Neural cell (in vitro differentiated cells): Measurements from ENCODE around the gene TMEM272.

Experiments
- POLR2AphosphoS5 ChIP-seq: IDR thresholded peaks from 2 replicates; pipeline ENCODE4 v1.6.1; 2012
- RAD21 ChIP-seq: fragments of 450-650 bp; conservative IDR thresholded peaks from 2 replicates; pipeline ENCODE4 v1.6.1; 2014; ENCODE audit warnings: antibody characterized with exemption, mild to moderate bottlenecking, moderate library complexity
- SMC3 ChIP-seq: fragments of 450-650 bp; conservative IDR thresholded peaks from 2 replicates; pipeline ENCODE4 v1.6.1; 2014; ENCODE audit warnings: antibody characterized with exemption, mild to moderate bottlenecking, moderate library complexity; ENCODE audit not compliant: poor library complexity
- TAF1 ChIP-seq: IDR thresholded peaks from 2 replicates; pipeline ENCODE4 v1.6.1; 2012; ENCODE audit warnings: low read depth
- TF ChIP-seq, protein P1 (sequence below): fragments of 450-650 bp; IDR thresholded peaks from 2 replicates; pipeline ENCODE4 v1.5.1; 2014; ENCODE audit warnings: antibody characterized with exemption, mild to moderate bottlenecking, moderate library complexity; ENCODE audit not compliant: poor library complexity, severe bottlenecking
- TF ChIP-seq, protein P2 (sequence below): IDR thresholded peaks from 2 replicates; pipeline ENCODE4 v1.6.1; 2012; ENCODE audit warnings: borderline replicate concordance

DNA sequence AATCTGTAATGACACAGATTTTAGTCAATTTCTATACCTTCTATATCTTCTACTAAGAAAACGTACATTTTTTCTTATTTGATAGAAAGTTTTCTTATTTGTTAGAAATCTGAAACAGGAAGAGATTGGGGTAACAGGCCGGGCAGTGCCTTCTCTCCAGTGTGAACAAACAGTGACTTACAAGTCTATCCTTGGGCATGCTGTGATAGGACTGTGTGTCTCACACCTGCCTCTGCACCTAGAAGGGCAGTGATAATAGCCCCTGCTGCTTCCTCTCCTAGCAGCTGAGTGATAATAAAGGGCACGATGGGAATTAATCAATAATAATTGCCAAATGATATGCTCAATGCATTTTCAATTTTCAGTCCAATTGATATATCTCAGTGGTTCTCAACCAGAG is 1.4 kb downstream of the TMEM272 start:
- TF ChIP-seq POLR2AphosphoS5 (no peak), RAD21 (no peak), TAF1 (no peak), SMC3 (no peak)
- TF ChIP-seq, protein P1, sequence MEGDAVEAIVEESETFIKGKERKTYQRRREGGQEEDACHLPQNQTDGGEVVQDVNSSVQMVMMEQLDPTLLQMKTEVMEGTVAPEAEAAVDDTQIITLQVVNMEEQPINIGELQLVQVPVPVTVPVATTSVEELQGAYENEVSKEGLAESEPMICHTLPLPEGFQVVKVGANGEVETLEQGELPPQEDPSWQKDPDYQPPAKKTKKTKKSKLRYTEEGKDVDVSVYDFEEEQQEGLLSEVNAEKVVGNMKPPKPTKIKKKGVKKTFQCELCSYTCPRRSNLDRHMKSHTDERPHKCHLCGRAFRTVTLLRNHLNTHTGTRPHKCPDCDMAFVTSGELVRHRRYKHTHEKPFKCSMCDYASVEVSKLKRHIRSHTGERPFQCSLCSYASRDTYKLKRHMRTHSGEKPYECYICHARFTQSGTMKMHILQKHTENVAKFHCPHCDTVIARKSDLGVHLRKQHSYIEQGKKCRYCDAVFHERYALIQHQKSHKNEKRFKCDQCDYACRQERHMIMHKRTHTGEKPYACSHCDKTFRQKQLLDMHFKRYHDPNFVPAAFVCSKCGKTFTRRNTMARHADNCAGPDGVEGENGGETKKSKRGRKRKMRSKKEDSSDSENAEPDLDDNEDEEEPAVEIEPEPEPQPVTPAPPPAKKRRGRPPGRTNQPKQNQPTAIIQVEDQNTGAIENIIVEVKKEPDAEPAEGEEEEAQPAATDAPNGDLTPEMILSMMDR, result no peak
- TF ChIP-seq, protein P2, sequence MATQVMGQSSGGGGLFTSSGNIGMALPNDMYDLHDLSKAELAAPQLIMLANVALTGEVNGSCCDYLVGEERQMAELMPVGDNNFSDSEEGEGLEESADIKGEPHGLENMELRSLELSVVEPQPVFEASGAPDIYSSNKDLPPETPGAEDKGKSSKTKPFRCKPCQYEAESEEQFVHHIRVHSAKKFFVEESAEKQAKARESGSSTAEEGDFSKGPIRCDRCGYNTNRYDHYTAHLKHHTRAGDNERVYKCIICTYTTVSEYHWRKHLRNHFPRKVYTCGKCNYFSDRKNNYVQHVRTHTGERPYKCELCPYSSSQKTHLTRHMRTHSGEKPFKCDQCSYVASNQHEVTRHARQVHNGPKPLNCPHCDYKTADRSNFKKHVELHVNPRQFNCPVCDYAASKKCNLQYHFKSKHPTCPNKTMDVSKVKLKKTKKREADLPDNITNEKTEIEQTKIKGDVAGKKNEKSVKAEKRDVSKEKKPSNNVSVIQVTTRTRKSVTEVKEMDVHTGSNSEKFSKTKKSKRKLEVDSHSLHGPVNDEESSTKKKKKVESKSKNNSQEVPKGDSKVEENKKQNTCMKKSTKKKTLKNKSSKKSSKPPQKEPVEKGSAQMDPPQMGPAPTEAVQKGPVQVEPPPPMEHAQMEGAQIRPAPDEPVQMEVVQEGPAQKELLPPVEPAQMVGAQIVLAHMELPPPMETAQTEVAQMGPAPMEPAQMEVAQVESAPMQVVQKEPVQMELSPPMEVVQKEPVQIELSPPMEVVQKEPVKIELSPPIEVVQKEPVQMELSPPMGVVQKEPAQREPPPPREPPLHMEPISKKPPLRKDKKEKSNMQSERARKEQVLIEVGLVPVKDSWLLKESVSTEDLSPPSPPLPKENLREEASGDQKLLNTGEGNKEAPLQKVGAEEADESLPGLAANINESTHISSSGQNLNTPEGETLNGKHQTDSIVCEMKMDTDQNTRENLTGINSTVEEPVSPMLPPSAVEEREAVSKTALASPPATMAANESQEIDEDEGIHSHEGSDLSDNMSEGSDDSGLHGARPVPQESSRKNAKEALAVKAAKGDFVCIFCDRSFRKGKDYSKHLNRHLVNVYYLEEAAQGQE, result no peak
